ENCODE results near the gene ZRANB3.

- no peak for TF ChIP-seq CTCF (IDR thresholded peaks at IDR 0.05)
- TF ChIP-seq EP300 (IDR thresholded peaks at IDR 0.05), result no peak
- no peak for TF ChIP-seq POLR2A (IDR thresholded peaks at IDR 0.05)
- TF ChIP-seq POLR2AphosphoS5 (IDR thresholded peaks at IDR 0.05), result no peak
Observed at GRCh38 chr2:135095591-135095990, 435.4 kb downstream of the ZRANB3 start.
